A172 (cell line): ENCODE measurements around the gene SCG3. TPM values are rescaled to one million over a fixed set of nuclear protein-coding genes. Genes with fewer than 3 reads are reported as not detected.

Source experiments
- DNase-seq: peaks from one replicate; pipeline ENCODE4 v3.0.0-alpha.2; 2015; ENCODE audit warnings: low spot score
- total RNA-seq: library from RNA; depleted of rRNA; stranded (reverse); fragments of >200 nt; shearing (Covaris generic); gene quantifications from 2 replicates; pipeline ENCODE4 v1.2.3, GENCODE V29; 2014; rRNA removed

Gene SCG3
- total RNA-seq, 1 experiment from 2014 or later = not detected

GRCh38 chr15:51758645-51759044 is 77.3 kb downstream of the SCG3 start:
- DNase-seq = no peak

- DNase-seq = no peak
Observed at GRCh38 chr15:51759557-51760070, 78.3 kb downstream of the SCG3 start.

- no peak for DNase-seq
Observed at GRCh38 chr15:51760805-51761204, 79.5 kb downstream of the SCG3 start.

- DNase-seq = no peak
Observed at GRCh38 chr15:51765751-51766150, 84.4 kb downstream of the SCG3 start.

- no peak for DNase-seq
Observed at GRCh38 chr15:51766341-51766740, 85.0 kb downstream of the SCG3 start.

- DNase-seq = no peak
Observed at GRCh38 chr15:51768018-51768417, 86.7 kb downstream of the SCG3 start.

Other genes starting within 250 kb of the SCG3 start
- 19.7 and 23.4 TPM in 2 replicates for gene DMXL2, start 58.7 kb upstream of the SCG3 start, total RNA-seq
- gene LYSMD2, start 56.2 kb downstream of the SCG3 start, total RNA-seq = 25.9 and 27.3 TPM in 2 replicates
- 7.0 and 7.9 TPM in 2 replicates for gene TMOD2, start 70.1 kb downstream of the SCG3 start, total RNA-seq
- gene TMOD3, start 148.2 kb downstream of the SCG3 start, total RNA-seq = 46.5 and 54.7 TPM in 2 replicates